Activated CD4-positive, CD25-positive, alpha-beta regulatory T cell (primary cell): ENCODE measurements around the gene GAL3ST1.
"Not testable (repeated sequence)": the region's sequence is repeated elsewhere in the genome, so short reads cannot be mapped to it uniquely, and the experiment has no call there.

Experiments
- DNase-seq, 4 experiments: peaks; one replicate each; lab custom pipeline; 2025; lab: John Stamatoyannopoulos, UW

Gene GAL3ST1

GRCh38 chr22:30574095-30574981 lies at the start of gene GAL3ST1:
GAL3ST1 (minus strand) TSS chr22:30574665; CDS start chr22:30557392, 17,273 bp downstream.
- no peak for DNase-seq

GRCh38 chr22:30619909-30620308 lies 45.4 kb upstream of the GAL3ST1 start:
- not testable (repeated sequence) for DNase-seq

GRCh38 chr22:30617819-30618218 lies 43.4 kb upstream of the GAL3ST1 start:
- DNase-seq = no peak

GRCh38 chr22:30615543-30615954 lies 41.1 kb upstream of the GAL3ST1 start:
- DNase-seq = no peak

GRCh38 chr22:30614879-30615278 lies 40.4 kb upstream of the GAL3ST1 start:
- DNase-seq = no peak

GRCh38 chr22:30614268-30614667 lies 39.8 kb upstream of the GAL3ST1 start:
- no peak for DNase-seq

- DNase-seq = no peak
Measured at GRCh38 chr22:30612789-30613188, 38.3 kb upstream of the GAL3ST1 start.

GRCh38 chr22:30611197-30611596 lies 36.7 kb upstream of the GAL3ST1 start:
- DNase-seq = no peak

- no peak for DNase-seq
Measured at GRCh38 chr22:30610299-30610698, 35.8 kb upstream of the GAL3ST1 start.

- no peak for DNase-seq
Measured at GRCh38 chr22:30609260-30610185, 35.1 kb upstream of the GAL3ST1 start.

- DNase-seq = no peak
Measured at GRCh38 chr22:30607939-30608338, 33.5 kb upstream of the GAL3ST1 start.

GRCh38 chr22:30607300-30607930 lies 33.0 kb upstream of the GAL3ST1 start:
- DNase-seq = no peak

- peak in 2 of 4 experiments; percentile 2 to 10 for DNase-seq
Measured at GRCh38 chr22:30606455-30607299, 32.2 kb upstream of the GAL3ST1 start, which contains the start of gene TCN2. TCN2 (plus strand) TSS chr22:30607174; CDS start chr22:30607332, 158 bp downstream.

GRCh38 chr22:30605449-30606110 lies 31.1 kb upstream of the GAL3ST1 start:
- DNase-seq = peak in 2 of 4 experiments; percentile 14 to 19

GRCh38 chr22:30604723-30605122 lies 30.3 kb upstream of the GAL3ST1 start:
- no peak for DNase-seq

GRCh38 chr22:30603801-30604200 lies 29.3 kb upstream of the GAL3ST1 start:
- no peak for DNase-seq

GRCh38 chr22:30602049-30602448 lies 27.6 kb upstream of the GAL3ST1 start:
- no peak for DNase-seq

- DNase-seq = no peak
Measured at GRCh38 chr22:30601464-30601863, 27.0 kb upstream of the GAL3ST1 start.

GRCh38 chr22:30600921-30601320 lies 26.5 kb upstream of the GAL3ST1 start:
- DNase-seq = no peak

GRCh38 chr22:30598986-30599385 lies 24.5 kb upstream of the GAL3ST1 start:
- no peak for DNase-seq

GRCh38 chr22:30596886-30597285 lies 22.4 kb upstream of the GAL3ST1 start:
- DNase-seq = no peak
